Measurements from ENCODE around the gene GDE1. TPM values are rescaled to one million over a fixed set of nuclear protein-coding genes. Genes with fewer than 3 reads are reported as not detected.

The GDE1 gene, protein sequence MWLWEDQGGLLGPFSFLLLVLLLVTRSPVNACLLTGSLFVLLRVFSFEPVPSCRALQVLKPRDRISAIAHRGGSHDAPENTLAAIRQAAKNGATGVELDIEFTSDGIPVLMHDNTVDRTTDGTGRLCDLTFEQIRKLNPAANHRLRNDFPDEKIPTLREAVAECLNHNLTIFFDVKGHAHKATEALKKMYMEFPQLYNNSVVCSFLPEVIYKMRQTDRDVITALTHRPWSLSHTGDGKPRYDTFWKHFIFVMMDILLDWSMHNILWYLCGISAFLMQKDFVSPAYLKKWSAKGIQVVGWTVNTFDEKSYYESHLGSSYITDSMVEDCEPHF
- total RNA-seq: 47.1 and 48.4 TPM in 2 replicates

DNA sequence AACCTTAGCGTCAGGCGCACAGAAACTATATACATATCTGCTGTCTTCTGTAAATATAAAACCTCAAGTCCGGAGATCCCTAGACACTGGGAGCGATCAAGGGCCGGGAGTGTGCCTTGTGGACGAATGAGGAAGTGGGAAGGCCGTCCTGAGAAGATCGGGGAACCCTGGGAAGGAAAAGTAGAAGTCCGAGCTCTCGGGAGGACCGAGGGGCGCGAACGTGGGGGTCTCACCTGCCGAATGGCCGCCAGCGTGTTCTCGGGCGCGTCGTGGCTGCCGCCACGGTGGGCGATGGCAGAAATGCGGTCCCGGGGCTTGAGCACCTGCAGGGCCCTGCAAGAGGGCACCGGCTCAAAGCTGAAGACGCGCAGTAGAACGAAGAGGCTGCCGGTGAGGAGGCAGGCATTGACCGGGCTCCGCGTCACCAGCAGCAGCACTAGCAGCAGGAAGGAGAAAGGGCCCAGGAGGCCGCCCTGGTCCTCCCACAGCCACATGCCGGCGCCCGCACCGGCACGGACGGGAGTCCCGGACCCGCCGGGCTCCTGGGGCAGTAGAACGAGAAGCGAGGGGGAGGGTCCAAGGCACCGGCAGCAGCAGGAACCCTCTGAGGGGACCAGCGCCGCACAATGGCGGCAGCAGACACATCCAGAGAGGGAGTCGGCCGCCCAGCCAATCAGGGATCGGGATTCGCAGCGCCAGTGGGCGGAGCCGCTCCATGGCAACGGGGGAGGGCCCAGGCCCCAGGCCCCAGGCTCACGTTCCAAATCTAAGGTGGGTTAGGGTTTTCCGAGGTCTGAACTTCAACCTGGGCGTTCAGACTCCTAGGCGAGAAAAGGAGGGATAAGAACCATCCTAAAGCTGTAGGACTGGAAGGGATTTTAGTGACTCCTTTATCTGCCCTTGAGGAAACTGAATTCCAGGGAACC is at the start of gene GDE1:
TSS of gene GDE1 (minus strand) at position 628 of the 926 bp plus-strand sequence. CDS start at position 494, 134 bp downstream.

GRCh38 chr16:19555186-19555937 is 33.5 kb upstream of the GDE1 start, which contains the start of gene VPS35L:
TSS of gene VPS35L (plus strand) at chr16:19555703. CDS start at chr16:19555730, 27 bp downstream.

GRCh38 chr16:19523559-19524355 is 1.9 kb upstream of the GDE1 start, which contains the start of gene CCP110:
TSS of gene CCP110 (plus strand) at chr16:19523942. CDS start at chr16:19527882, 3,940 bp downstream.

Other genes with a start within 250 kb of the GDE1 start
- not detected in 2 replicates for gene CLEC19A, start 236.4 kb downstream of the GDE1 start, total RNA-seq
- not detected in 2 replicates for gene TMC5, start 104.2 kb downstream of the GDE1 start, total RNA-seq
- 6.5 and 6.7 TPM in 2 replicates for gene CCP110, start 1.8 kb upstream of the GDE1 start, total RNA-seq
- 39.8 and 52.6 TPM in 2 replicates for gene VPS35L, start 33.6 kb upstream of the GDE1 start, total RNA-seq
- 4.5 and 10.3 TPM in 2 replicates for gene KNOP1, start 196.1 kb upstream of the GDE1 start, total RNA-seq
- 9.5 and 9.7 TPM in 2 replicates for gene IQCK, start 196.2 kb upstream of the GDE1 start, total RNA-seq

All from cardiac ventricle fibroblast (primary cell).